Mesothelial cell of epicardium (in vitro differentiated cells): ENCODE data around the gene CARNS1. TPM values are rescaled to one million over a fixed set of nuclear protein-coding genes. Genes with fewer than 3 reads are reported as not detected.
A peak's percentile ranks its signal among the peaks of the same experiment; 100 is the strongest.

ENCODE experiments used
- DNase-seq, 2 experiments: peaks; one replicate each; pipeline ENCODE4 v3.0.0; 2021; ENCODE audit warnings: low spot score in 2 of 2; ENCODE audit not compliant: unreplicated experiment in 2 of 2
- H3K27ac Mint-ChIP-seq: 2 replicates; pipeline ENCODE4 v1.8.0; 2021; ENCODE audit warnings: mixed read lengths
- H3K27me3 Mint-ChIP-seq: 2 replicates; pipeline ENCODE4 v1.8.0; 2021; ENCODE audit warnings: low read depth, mixed read lengths
- H3K36me3 Mint-ChIP-seq: 2 replicates; pipeline ENCODE4 v1.8.0; 2021; ENCODE audit warnings: mixed read lengths
- H3K4me1 Mint-ChIP-seq: 2 replicates; pipeline ENCODE4 v1.8.0; 2021; ENCODE audit warnings: mixed read lengths
- H3K4me3 Mint-ChIP-seq: 2 replicates; pipeline ENCODE4 v1.8.0; 2021; ENCODE audit warnings: mild to moderate bottlenecking, moderate library complexity, mixed read lengths
- H3K9me3 Mint-ChIP-seq: 2 replicates; pipeline ENCODE4 v1.8.0; 2021; ENCODE audit warnings: mixed read lengths
- total RNA-seq: library from RNA; stranded (reverse); gene quantifications from 3 replicates; pipeline ENCODE4 v1.2.1, GENCODE V29; 2021
- TF ChIP-seq, protein P1 (sequence below): fragments of 200-600 bp; sonication (generic); IDR thresholded peaks from one replicate; pipeline ENCODE4 v1.5.0; 2021; ENCODE audit warnings: antibody characterized with exemption; ENCODE audit not compliant: unreplicated experiment

The CARNS1 gene
- total RNA-seq, 1 donor from 2014 or later, result 21.1 TPM

DNA sequence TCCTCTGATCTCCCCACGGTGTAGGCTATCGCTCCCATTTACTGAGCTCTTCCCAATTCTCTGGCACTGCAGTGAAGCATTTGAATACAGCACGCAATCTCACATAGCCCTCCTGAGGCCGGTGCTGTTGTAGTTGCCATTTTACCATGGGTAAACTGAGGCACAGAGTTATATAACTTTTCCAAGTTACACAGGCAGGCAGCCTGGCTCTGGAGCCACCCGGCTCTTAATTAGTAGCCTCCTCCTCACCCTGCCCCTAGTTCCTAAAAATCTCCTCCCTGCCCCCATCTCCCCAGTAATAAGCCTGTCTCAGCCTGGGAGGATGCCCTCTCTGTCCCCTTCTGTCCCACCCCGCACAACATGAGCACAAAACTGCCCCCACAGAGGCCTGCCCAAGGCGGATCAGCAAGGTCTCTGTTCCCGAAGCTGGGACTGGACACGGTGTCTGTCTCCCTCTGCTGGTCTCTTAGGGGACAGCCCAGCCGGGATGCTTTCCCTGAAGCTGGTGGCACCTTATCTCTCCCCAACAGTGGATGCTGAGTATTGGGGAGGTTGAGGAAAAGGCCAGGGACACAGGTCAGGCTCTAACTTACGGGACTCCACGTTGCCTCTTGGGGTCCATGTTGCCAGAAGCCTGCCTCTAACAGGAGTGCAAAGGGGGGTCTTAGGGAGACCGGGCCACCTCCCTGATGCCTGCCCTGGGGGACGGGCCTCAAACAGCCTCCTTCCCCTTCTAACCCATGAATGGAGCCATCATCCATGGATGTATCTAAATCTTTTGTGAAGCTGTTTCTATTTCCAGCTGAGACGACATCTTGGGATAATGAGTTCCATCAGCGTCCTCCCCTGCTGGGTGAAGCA is 33.0 kb upstream of the CARNS1 start:
- TF ChIP-seq, protein P1, sequence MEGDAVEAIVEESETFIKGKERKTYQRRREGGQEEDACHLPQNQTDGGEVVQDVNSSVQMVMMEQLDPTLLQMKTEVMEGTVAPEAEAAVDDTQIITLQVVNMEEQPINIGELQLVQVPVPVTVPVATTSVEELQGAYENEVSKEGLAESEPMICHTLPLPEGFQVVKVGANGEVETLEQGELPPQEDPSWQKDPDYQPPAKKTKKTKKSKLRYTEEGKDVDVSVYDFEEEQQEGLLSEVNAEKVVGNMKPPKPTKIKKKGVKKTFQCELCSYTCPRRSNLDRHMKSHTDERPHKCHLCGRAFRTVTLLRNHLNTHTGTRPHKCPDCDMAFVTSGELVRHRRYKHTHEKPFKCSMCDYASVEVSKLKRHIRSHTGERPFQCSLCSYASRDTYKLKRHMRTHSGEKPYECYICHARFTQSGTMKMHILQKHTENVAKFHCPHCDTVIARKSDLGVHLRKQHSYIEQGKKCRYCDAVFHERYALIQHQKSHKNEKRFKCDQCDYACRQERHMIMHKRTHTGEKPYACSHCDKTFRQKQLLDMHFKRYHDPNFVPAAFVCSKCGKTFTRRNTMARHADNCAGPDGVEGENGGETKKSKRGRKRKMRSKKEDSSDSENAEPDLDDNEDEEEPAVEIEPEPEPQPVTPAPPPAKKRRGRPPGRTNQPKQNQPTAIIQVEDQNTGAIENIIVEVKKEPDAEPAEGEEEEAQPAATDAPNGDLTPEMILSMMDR, result peak; percentile 84
- peaks cover 17% of the 10 kb centered on the region for H3K4me1 Mint-ChIP-seq
- peak; percentile 62 to 86 for DNase-seq
- H3K9me3 Mint-ChIP-seq, result no peaks in the 10 kb centered on the region
- no peak overlapping the region for H3K27ac Mint-ChIP-seq
- H3K27me3 Mint-ChIP-seq, result peaks cover 14% of the 10 kb centered on the region
- no peak overlapping the region for H3K4me3 Mint-ChIP-seq
- H3K36me3 Mint-ChIP-seq, result no peaks in the 10 kb centered on the region

DNA sequence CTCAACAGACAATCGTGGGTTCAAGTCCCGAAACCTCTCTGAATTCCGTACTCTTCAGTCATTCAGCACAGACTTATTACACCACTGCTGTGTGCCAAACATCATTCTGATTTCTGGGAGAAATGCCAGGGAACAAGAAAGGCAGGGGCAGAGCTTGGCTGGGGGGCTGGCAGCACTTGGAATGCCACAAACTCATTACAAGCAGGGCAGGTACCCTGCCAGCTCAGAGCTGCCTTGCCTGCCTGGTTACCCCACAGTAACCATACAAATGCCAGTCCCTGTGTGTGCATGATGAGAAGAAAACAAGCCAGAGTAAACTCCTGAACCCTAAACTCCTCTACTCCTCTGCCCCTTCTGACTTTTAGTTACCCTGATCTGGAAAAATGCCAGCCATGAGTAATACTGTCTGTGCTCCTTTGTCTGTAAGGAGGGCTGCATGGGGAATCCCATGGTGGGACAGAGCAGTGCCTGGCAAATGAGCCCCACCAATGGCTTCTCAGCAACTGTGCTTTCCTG is 30.6 kb upstream of the CARNS1 start:
- Mint-ChIP-seq H3K36me3 (no peaks in the 10 kb centered on the region), H3K27ac (no peak overlapping the region), H3K4me3 (no peak overlapping the region), H3K9me3 (no peaks in the 10 kb centered on the region), H3K4me1 (peaks cover 11% of the 10 kb centered on the region), H3K27me3 (peaks cover 14% of the 10 kb centered on the region)
- no peak for DNase-seq
- TF ChIP-seq, protein P1, result no peak

- DNase-seq, result no peak
- TF ChIP-seq, protein P1, result no peak
- H3K9me3 Mint-ChIP-seq, result no peaks in the 10 kb centered on the region
- H3K36me3 Mint-ChIP-seq, result no peaks in the 10 kb centered on the region
- H3K27me3 Mint-ChIP-seq, result peaks cover 14% of the 10 kb centered on the region
- H3K4me1 Mint-ChIP-seq, result peaks cover 20% of the 10 kb centered on the region
- no peak overlapping the region for H3K4me3 Mint-ChIP-seq
- no peak overlapping the region for H3K27ac Mint-ChIP-seq
These were observed 28.4 kb upstream of the CARNS1 start for GRCh38 chr11:67387069-67387468.

GRCh38 chr11:67387518-67387917 is 28.0 kb upstream of the CARNS1 start:
- TF ChIP-seq, protein P1, result no peak

DNA sequence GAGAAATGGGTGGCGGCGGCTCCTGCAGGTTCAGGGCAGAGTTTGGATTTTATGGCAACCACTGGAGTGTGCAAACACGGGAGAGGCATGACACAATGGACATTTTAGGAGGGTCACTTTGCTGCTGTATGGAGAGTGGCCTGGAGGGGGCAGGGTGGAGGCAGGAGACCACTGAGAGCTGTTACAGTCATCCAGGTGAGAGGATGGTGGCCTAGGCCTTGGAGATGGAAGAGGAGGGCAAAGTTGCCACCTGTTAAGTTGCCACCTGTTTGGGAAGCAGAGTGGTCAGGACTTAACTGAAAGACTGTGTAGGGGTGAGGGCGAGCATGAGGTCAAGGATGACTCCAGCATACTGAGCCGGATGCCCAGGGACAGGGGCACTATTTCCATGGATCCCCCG is 26.0 kb upstream of the CARNS1 start:
- Mint-ChIP-seq H3K4me1 (peaks cover 25% of the 10 kb centered on the region), H3K27ac (peak overlapping the region; percentile 83), H3K27me3 (peaks cover 11% of the 10 kb centered on the region), H3K9me3 (no peaks in the 10 kb centered on the region), H3K4me3 (peak overlapping the region; percentile 51), H3K36me3 (no peaks in the 10 kb centered on the region)
- TF ChIP-seq, protein P1, result peak; percentile 23
- DNase-seq, result no peak

More at GRCh38 chr11:67387518-67387917, 28.0 kb upstream of the CARNS1 start:
- DNase-seq, result no peak
- Mint-ChIP-seq H3K36me3 (no peaks in the 10 kb centered on the region), H3K4me1 (peaks cover 22% of the 10 kb centered on the region), H3K27ac (no peak overlapping the region), H3K27me3 (peaks cover 13% of the 10 kb centered on the region), H3K4me3 (no peak overlapping the region), H3K9me3 (no peaks in the 10 kb centered on the region)
